ENCODE data around the gene SCGB1C1. TPM values are rescaled to one million over a fixed set of nuclear protein-coding genes. Genes with fewer than 3 reads are reported as not detected.
A peak's percentile ranks its signal among the peaks of the same experiment; 100 is the strongest.

Gene SCGB1C1
- total and polyA plus RNA-seq, 9 of the 15 experiments (the other 6 are each of a cell fraction or from before 2014, with no cell fraction given) = not detected

- TF ChIP-seq DEAF1 (CRISPR knock-in tag; IDR thresholded peaks at IDR 0.05) = no peak
- TF ChIP-seq VEZF1 (CRISPR knock-in tag; IDR thresholded peaks at IDR 0.05) = no peak
- TF ChIP-seq FOSL1 (tag; conservative IDR thresholded peaks at IDR 0.05) = peak; percentile 11; the same call in 1 of the 2 replicates
- peak; percentile 89 for TF ChIP-seq ETV5 (CRISPR knock-in tag; IDR thresholded peaks at IDR 0.05; ENCODE audit: low read depth)
- no peak for TF ChIP-seq SREBF2 (CRISPR knock-in tag; IDR thresholded peaks at IDR 0.05)
- TF ChIP-seq HSF4 (CRISPR knock-in tag; IDR thresholded peaks at IDR 0.05; ENCODE audit: borderline replicate concordance) = no peak
- no peak for TF ChIP-seq THRA (IDR thresholded peaks at IDR 0.05)
- TF ChIP-seq ZNF57 (CRISPR knock-in tag; IDR thresholded peaks at IDR 0.05) = no peak
- no peak for TF ChIP-seq PHTF2 (CRISPR knock-in tag; IDR thresholded peaks at IDR 0.05)
- TF ChIP-seq PHB (CRISPR knock-in tag; IDR thresholded peaks at IDR 0.05) = no peak
- peak in 1 of 2 experiments; percentile 93; a peak in 2 of 4 replicates for TF ChIP-seq HDAC1 (IDR thresholded peaks at IDR 0.05)
- no peak for TF ChIP-seq ARID3B (CRISPR knock-in tag; IDR thresholded peaks at IDR 0.05; ENCODE audit: borderline replicate concordance)
- no peak for TF ChIP-seq ZNF561 (CRISPR knock-in tag; conservative IDR thresholded peaks at IDR 0.05)
- no peak for TF ChIP-seq CBX2 (IDR thresholded peaks at IDR 0.05; ENCODE audit: insufficient read depth, low read length, poor library complexity, severe bottlenecking)
- TF ChIP-seq ETV1 (tag; conservative IDR thresholded peaks at IDR 0.05; ENCODE audit: low read depth) = peak; percentile 61; the same call in 1 of the 2 replicates
- TF ChIP-seq CCAR2 (IDR thresholded peaks at IDR 0.05; ENCODE audit: low read depth, low read length) = no peak
- TF ChIP-seq FOXA1 (IDR thresholded peaks at IDR 0.05; ENCODE audit: borderline replicate concordance) = no peak
- no peak for TF ChIP-seq NFRKB (IDR thresholded peaks at IDR 0.05; ENCODE audit: low read depth)
- peak; percentile 82 for TF ChIP-seq PHF20 (IDR thresholded peaks at IDR 0.05; ENCODE audit: partially characterized antibody)
- no peak for TF ChIP-seq SMC3 (conservative IDR thresholded peaks at IDR 0.05; ENCODE audit: insufficient read depth, low read depth, low read length)
- no peak for TF ChIP-seq MEIS2 (IDR thresholded peaks at IDR 0.05; ENCODE audit: partially characterized antibody)
- no peak for TF ChIP-seq FOXP1 (CRISPR knock-in tag; IDR thresholded peaks at IDR 0.05)
Measured at GRCh38 chr11:236774-237767, 44.2 kb downstream of the SCGB1C1 start, which contains the start of gene PSMD13 (continued).

All from K562 (cell line).